CD8-positive, alpha-beta memory T cell (primary cell): Measurements from ENCODE around the gene TECPR1. TPM values are rescaled to one million over a fixed set of nuclear protein-coding genes. Genes with fewer than 3 reads are reported as not detected.
A peak's percentile ranks its signal among the peaks of the same experiment; 100 is the strongest.

ENCODE experiments used
- CTCF ChIA-PET: fragments of 350-600 bp; sonication (Branson Sonifier 250); formaldehyde crosslinking; loops from one replicate; lab custom pipeline; 2021; ENCODE audit warnings: antibody characterized with exemption; lab: Charles Lee
- POLR2A ChIA-PET: fragments of 350-600 bp; sonication (Branson Sonifier 250); formaldehyde crosslinking; loops from one replicate; lab custom pipeline; 2021; ENCODE audit warnings: antibody characterized with exemption; lab: Charles Lee
- DNase-seq, 5 donors: peaks; one replicate each; pipeline versions ENCODE4 v3.0.0 to v3.0.0-alpha.2; 2020 to 2022; ENCODE audit warnings: mixed read lengths in 1 of 5
- H3K27ac ChIP-seq: one replicate; pipeline ENCODE4 v1.7.0; 2013; ENCODE audit warnings: low read depth, mild to moderate bottlenecking, low read length, moderate library complexity
- H3K27me3 ChIP-seq: 2 replicates; pipeline ENCODE4 v1.7.0; 2013; ENCODE audit warnings: low read length, mild to moderate bottlenecking; ENCODE audit not compliant: insufficient read depth, poor library complexity, severe bottlenecking
- H3K36me3 ChIP-seq: 2 replicates; pipeline ENCODE4 v1.7.0; 2013; ENCODE audit warnings: mild to moderate bottlenecking, low read length, moderate library complexity; ENCODE audit not compliant: insufficient read depth
- H3K4me1 ChIP-seq: 2 replicates; pipeline ENCODE4 v1.7.0; 2013; ENCODE audit warnings: mild to moderate bottlenecking, low read length, moderate library complexity; ENCODE audit not compliant: insufficient read depth
- H3K4me3 ChIP-seq: 2 replicates; pipeline ENCODE4 v1.7.0; 2013; ENCODE audit warnings: mild to moderate bottlenecking, low read length
- H3K9me3 ChIP-seq: 2 replicates; pipeline ENCODE4 v1.7.0; 2013; ENCODE audit warnings: mild to moderate bottlenecking, low read length
- H3K27ac Mint-ChIP-seq, 8 donors: one replicate each; pipeline ENCODE4 v1.8.0; 2020 to 2021; ENCODE audit warnings: mixed read lengths in 8 of 8, mild to moderate bottlenecking in 6 of 8, inconsistent platforms in 3 of 8, moderate library complexity in 3 of 8
- H3K27me3 Mint-ChIP-seq, 2 donors: one replicate each; pipeline ENCODE4 v1.8.0; 2020 to 2021; ENCODE audit warnings: mixed read lengths in 2 of 2, mild to moderate bottlenecking in 1 of 2, moderate library complexity in 1 of 2
- H3K36me3 Mint-ChIP-seq, 3 donors: one replicate each; pipeline ENCODE4 v1.8.0; 2020 to 2021; ENCODE audit warnings: mixed read lengths in 3 of 3, inconsistent platforms in 1 of 3, mild to moderate bottlenecking in 1 of 3
- H3K4me1 Mint-ChIP-seq, 3 donors: one replicate each; pipeline ENCODE4 v1.8.0; 2020 to 2021; ENCODE audit warnings: mixed read lengths in 3 of 3, inconsistent platforms in 1 of 3, mild to moderate bottlenecking in 1 of 3
- H3K4me3 Mint-ChIP-seq, 7 donors: one replicate each; pipeline ENCODE4 v1.8.0; 2020 to 2021; ENCODE audit warnings: mixed read lengths in 7 of 7, mild to moderate bottlenecking in 6 of 7, moderate library complexity in 4 of 7, inconsistent platforms in 2 of 7
- H3K9me3 Mint-ChIP-seq, 5 donors: one replicate each; pipeline ENCODE4 v1.8.0; 2020 to 2022; ENCODE audit warnings: mixed read lengths in 5 of 5, mild to moderate bottlenecking in 3 of 5, moderate library complexity in 2 of 5, inconsistent platforms in 1 of 5
- polyA plus RNA-seq: library from polyadenylated mRNA; unstranded; fragments of 300-500 nt; fragmentation: Illumina TruSeq; gene quantifications from one replicate; pipeline ENCODE4 v1.2.3, GENCODE V29; 2021
- total RNA-seq, 2 experiments: library from RNA; stranded (reverse); gene quantifications; one replicate each; pipeline ENCODE4 v1.2.3, GENCODE V29; 2021

TECPR1 gene
- total and polyA plus RNA-seq, 3 experiments from 2014 or later: 22.7 to 34.2 (median 33.7) TPM

DNA sequence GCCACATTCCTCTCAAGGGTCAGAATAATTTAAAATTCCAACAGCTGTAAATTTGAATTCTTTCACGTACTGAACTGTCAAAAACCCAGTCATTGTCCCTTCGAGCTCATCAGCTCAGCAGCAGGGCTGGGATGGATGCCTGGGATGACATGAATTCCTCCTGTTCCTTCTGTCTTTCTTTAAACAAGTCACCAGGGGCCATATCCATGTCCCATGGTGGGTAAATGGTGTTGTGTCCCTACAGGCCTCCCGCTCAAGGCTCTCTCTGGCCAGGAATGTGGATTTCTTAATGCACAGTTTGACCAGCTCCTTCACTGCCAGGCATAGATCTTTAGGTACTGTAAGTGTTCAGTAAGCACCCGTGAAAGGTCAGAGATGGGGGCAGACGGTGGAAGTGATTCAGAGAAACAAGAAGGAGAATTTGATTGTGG lies 13.8 kb upstream of the TECPR1 start:
- Mint-ChIP-seq H3K4me1 (peaks cover 0 to 2% (median 0%) of the 10 kb centered on the region in 3 donors), H3K4me3 (no peak overlapping the region), H3K27me3 (no peaks in the 10 kb centered on the region), H3K9me3 (no peaks in the 10 kb centered on the region), H3K27ac (peak overlapping the region in 1 of 8 donors; percentile 18), H3K36me3 (peaks cover 0 to 27% (median 0%) of the 10 kb centered on the region in 3 donors)
- Histone ChIP-seq H3K36me3 (peaks cover 6% of the 10 kb centered on the region), H3K4me1 (no peaks in the 10 kb centered on the region), H3K4me3 (no peak overlapping the region), H3K27ac (no peak overlapping the region), H3K9me3 (no peaks in the 10 kb centered on the region), H3K27me3 (no peaks in the 10 kb centered on the region)
- no peak for DNase-seq
- ChIA-PET CTCF (no interaction called here), POLR2A (no interaction called here)

DNA sequence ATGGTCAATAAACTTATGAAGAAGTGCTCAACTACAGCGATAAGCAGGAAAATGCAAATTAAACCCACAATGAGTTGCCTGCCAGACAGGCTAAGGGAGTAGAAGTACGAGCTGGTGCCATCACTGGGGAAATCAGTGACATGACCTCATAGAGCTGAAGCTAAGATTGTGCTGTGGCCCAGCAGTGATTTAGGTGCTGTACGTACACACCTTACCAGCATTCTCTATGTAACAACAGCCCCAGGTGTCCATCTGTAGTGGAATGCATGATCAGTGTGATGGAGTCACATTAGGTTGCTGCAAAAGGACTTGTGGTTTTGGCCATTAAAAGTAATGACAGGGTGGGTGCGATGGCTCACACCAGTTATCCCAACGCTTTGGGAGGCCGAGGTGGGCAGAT lies 5.7 kb upstream of the TECPR1 start:
- Histone ChIP-seq H3K4me1 (peaks cover 11% of the 10 kb centered on the region), H3K9me3 (no peaks in the 10 kb centered on the region), H3K27ac (no peak overlapping the region), H3K4me3 (no peak overlapping the region), H3K36me3 (peaks cover 6% of the 10 kb centered on the region), H3K27me3 (no peaks in the 10 kb centered on the region)
- peak overlapping the region in 1 of 8 donors; percentile 43 for H3K27ac Mint-ChIP-seq
- H3K4me3 Mint-ChIP-seq: no peak overlapping the region
- peaks cover 0 to 52% (median 9%) of the 10 kb centered on the region in 3 donors for H3K36me3 Mint-ChIP-seq
- ChIA-PET CTCF (interaction anchor here (1.5 kb wide), 1 partner anchor 9 kb away, joined by 4 read pairs; no protein-coding TSS in a partner anchor), POLR2A (no interaction called here)
- DNase-seq: no peak
- H3K9me3 Mint-ChIP-seq: no peaks in the 10 kb centered on the region
- peaks cover 13 to 27% (median 18%) of the 10 kb centered on the region in 3 donors for H3K4me1 Mint-ChIP-seq
- no peaks in the 10 kb centered on the region for H3K27me3 Mint-ChIP-seq

DNA sequence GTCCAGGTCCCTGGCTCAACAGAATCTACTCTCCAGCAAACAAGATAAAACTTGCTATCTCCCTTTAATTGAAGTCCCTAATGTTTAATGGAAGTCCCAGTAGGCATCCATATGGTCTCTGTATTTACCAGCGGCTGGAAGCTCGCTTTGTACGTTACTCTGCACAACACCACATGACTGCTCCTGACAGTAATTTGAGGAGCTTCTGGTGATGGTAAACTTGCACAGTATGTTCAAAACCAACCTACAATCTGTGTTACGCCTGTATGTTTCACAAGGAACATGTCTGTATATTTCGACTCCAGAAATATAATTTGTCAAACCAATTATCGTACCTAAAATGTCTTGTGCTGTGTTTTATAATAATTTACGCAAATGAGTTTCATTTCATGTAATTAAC lies 4.4 kb upstream of the TECPR1 start:
- no peaks in the 10 kb centered on the region for H3K9me3 Mint-ChIP-seq
- DNase-seq: no peak
- H3K27me3 Mint-ChIP-seq: no peaks in the 10 kb centered on the region
- Histone ChIP-seq H3K4me1 (peaks cover 15% of the 10 kb centered on the region), H3K36me3 (peaks cover 1% of the 10 kb centered on the region), H3K27me3 (no peaks in the 10 kb centered on the region), H3K4me3 (no peak overlapping the region), H3K27ac (no peak overlapping the region), H3K9me3 (no peaks in the 10 kb centered on the region)
- peaks cover 19 to 34% (median 24%) of the 10 kb centered on the region in 3 donors for H3K4me1 Mint-ChIP-seq
- POLR2A ChIA-PET: no interaction called here
- CTCF ChIA-PET: no interaction called here
- peaks cover 0 to 47% (median 9%) of the 10 kb centered on the region in 3 donors for H3K36me3 Mint-ChIP-seq
- peak overlapping the region in 2 of 8 donors; percentile 22 to 91 for H3K27ac Mint-ChIP-seq
- H3K4me3 Mint-ChIP-seq: peak overlapping the region in 1 of 7 donors; percentile 30

DNA sequence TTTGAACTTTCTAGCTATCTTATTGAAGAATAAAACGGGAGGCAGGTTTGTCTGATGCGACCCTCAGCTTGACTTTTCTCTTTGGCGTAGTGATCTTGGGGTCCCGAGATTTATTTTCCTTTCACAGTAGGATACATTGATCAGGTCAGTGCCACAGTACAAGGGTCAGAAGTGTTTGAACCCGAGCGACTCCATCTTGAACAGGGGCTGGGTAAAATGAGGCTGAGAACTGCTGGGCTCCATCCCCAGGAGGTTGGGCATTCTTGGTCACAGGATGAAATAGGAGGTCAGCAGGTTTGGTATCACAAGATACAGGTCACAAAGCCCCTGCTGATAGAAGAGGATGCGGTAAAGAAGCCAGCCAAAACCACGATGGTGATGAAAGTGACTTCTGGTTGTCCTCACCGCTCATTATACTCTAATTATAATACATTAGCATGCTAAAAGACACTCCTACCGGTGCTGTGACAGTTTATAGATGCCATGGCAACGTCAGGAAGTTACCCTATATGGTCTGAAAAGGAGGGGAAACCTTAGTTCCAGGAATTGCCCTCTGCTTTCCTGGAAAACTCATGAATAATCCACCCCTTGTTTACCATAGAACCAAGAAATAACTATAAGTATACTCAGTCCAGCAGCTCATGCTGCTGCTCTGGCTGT lies 3.0 kb upstream of the TECPR1 start:
- H3K27ac ChIP-seq: no peak overlapping the region
- H3K27me3 Mint-ChIP-seq: no peaks in the 10 kb centered on the region
- H3K4me3 Mint-ChIP-seq: peak overlapping the region in 3 of 7 donors; percentile 12 to 78 (median 49)
- no peaks in the 10 kb centered on the region for H3K27me3 ChIP-seq
- peaks cover 31 to 48% (median 37%) of the 10 kb centered on the region in 3 donors for H3K4me1 Mint-ChIP-seq
- ChIA-PET CTCF (no interaction called here), POLR2A (no interaction called here)
- peaks cover 26% of the 10 kb centered on the region for H3K4me1 ChIP-seq
- no peaks in the 10 kb centered on the region for H3K36me3 ChIP-seq
- H3K9me3 ChIP-seq: no peaks in the 10 kb centered on the region
- no peak overlapping the region for H3K4me3 ChIP-seq
- DNase-seq: no peak
- peaks cover 0 to 41% (median 9%) of the 10 kb centered on the region in 3 donors for H3K36me3 Mint-ChIP-seq
- no peaks in the 10 kb centered on the region for H3K9me3 Mint-ChIP-seq
- peak overlapping the region in 4 of 8 donors; percentile 55 to 85 (median 76) for H3K27ac Mint-ChIP-seq

DNA sequence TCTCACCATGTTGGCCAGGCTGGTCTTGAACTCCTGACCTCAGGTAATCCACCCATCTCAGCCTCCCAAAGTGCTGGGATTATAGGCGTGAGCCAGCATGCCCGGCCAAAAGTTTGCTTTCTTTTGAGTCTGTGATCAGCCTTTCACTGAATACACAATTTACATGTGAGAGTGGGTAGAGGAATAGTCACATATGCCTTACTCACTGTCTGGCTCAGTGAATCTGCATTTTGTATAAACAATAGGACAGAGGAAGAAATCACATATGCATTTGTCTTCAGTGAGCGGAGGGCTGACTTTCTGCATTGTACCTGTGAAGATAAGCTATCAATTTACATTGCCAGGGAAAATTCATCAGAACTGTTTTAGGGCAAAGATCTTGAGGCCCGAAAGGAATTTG lies 2.5 kb upstream of the TECPR1 start:
- no peak for DNase-seq
- Mint-ChIP-seq H3K27me3 (no peaks in the 10 kb centered on the region), H3K36me3 (peaks cover 0 to 42% (median 9%) of the 10 kb centered on the region in 3 donors), H3K9me3 (no peaks in the 10 kb centered on the region), H3K27ac (peak overlapping the region in 3 of 8 donors; percentile 55 to 85 (median 84)), H3K4me3 (peak overlapping the region in 1 of 7 donors; percentile 78), H3K4me1 (peaks cover 37 to 53% (median 43%) of the 10 kb centered on the region in 3 donors)
- ChIA-PET CTCF (interaction anchor here (0.9 kb wide), 1 partner anchor 8 kb away, joined by 3 read pairs; no protein-coding TSS in a partner anchor), POLR2A (no interaction called here)
- Histone ChIP-seq H3K27me3 (no peaks in the 10 kb centered on the region), H3K9me3 (no peaks in the 10 kb centered on the region), H3K36me3 (no peaks in the 10 kb centered on the region), H3K27ac (no peak overlapping the region), H3K4me3 (no peak overlapping the region), H3K4me1 (peaks cover 32% of the 10 kb centered on the region)

DNA sequence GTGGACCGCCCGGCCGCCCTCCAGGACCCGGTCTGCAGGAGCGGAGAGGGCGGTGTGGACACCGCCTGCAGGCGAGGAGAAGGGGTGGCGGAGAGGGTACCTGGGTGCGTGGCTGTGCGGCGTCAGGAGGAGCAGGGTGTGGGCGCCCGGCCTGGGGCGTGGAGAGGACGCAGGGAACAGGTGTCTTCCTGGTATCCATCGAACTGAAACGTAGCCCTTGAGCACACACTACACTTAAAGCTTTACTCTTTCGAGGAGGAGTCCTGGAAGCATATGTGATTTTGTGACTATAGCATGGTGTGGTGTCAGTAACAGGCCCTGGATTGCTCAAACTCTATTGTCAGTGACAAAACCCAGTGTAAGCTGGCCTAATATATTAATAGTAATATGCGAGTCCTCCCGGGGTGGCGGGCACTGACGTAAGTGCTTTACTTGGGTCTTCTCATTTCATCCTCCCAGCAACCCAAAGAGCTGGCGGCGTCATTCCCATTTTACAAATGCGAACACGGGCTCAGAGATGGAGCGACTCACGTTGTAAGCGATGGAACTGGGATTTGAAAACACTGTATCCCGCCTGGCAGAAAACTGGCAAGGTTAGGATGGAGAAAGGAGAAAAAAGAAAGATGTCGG lies 508 bp upstream of the TECPR1 start:
- peak overlapping the region; percentile 93 for H3K4me3 ChIP-seq

DNA sequence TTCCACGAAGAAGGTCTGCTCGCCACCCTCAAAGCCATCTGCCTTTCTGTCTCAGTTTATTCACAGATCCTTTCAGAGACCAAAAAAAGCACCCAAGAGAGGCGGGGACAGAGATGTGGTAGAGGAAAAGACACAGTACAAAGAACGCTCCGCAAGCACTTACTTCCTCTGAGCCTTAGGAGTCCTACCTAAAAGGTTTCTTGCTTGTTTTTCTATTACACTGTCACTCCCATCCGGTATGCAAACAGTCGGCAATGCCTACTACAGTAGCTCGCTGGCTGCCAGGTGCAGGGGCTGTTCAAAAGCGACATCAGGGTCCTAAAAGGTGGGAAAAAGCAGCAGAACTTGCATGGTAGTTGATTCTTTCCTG lies 816 bp downstream of the TECPR1 start:
- H3K36me3 Mint-ChIP-seq: peaks cover 0 to 31% (median 6%) of the 10 kb centered on the region in 3 donors
- peak overlapping the region; percentile 95 to 99 (median 98) for H3K27ac Mint-ChIP-seq
- no peaks in the 10 kb centered on the region for H3K9me3 Mint-ChIP-seq
- H3K4me3 Mint-ChIP-seq: peak overlapping the region; percentile 89 to 99 (median 93)
- Histone ChIP-seq H3K9me3 (no peaks in the 10 kb centered on the region), H3K27ac (peak overlapping the region; percentile 85), H3K4me3 (peak overlapping the region; percentile 93), H3K36me3 (no peaks in the 10 kb centered on the region), H3K27me3 (no peaks in the 10 kb centered on the region), H3K4me1 (peaks cover 50% of the 10 kb centered on the region)
- DNase-seq: peak in 4 of 5 donors; percentile 5 to 82 (median 64)
- no peaks in the 10 kb centered on the region for H3K27me3 Mint-ChIP-seq
- peaks cover 46 to 68% (median 64%) of the 10 kb centered on the region in 3 donors for H3K4me1 Mint-ChIP-seq
- CTCF ChIA-PET: interaction anchor here (0.8 to 1.8 kb wide), 7 partner anchors 29 to 229 kb away, joined by 3 to 8 read pairs (median 5); partner anchors contain the start of genes BAIAP2L1 and LMTK2
- POLR2A ChIA-PET: interaction anchor here (1.4 to 1.6 kb wide), 2 partner anchors 29 to 49 kb away, joined by 5 to 7 read pairs; no protein-coding TSS in a partner anchor

More for the DNA sequence above, 508 bp upstream of the TECPR1 start:
- CTCF ChIA-PET: interaction anchor here (1.0 kb wide), 2 partner anchors 21 to 146 kb away, joined by 3 read pairs; partner anchors contain the start of gene LMTK2
- Mint-ChIP-seq H3K27ac (peak overlapping the region; percentile 94 to 99 (median 97)), H3K9me3 (no peaks in the 10 kb centered on the region), H3K27me3 (no peaks in the 10 kb centered on the region), H3K4me1 (peaks cover 46 to 68% (median 59%) of the 10 kb centered on the region in 3 donors), H3K36me3 (peaks cover 0 to 38% (median 11%) of the 10 kb centered on the region in 3 donors), H3K4me3 (peak overlapping the region; percentile 89 to 99 (median 93))
- Histone ChIP-seq H3K9me3 (no peaks in the 10 kb centered on the region), H3K4me1 (peaks cover 50% of the 10 kb centered on the region), H3K36me3 (no peaks in the 10 kb centered on the region), H3K27ac (peak overlapping the region; percentile 85), H3K27me3 (no peaks in the 10 kb centered on the region)
- no peak for DNase-seq
- POLR2A ChIA-PET: interaction anchor here (1.1 kb wide), 1 partner anchor 28 kb away, joined by 4 read pairs; no protein-coding TSS in a partner anchor
